ENCODE data around the gene DAAM1.

DAAM1 gene

DNA sequence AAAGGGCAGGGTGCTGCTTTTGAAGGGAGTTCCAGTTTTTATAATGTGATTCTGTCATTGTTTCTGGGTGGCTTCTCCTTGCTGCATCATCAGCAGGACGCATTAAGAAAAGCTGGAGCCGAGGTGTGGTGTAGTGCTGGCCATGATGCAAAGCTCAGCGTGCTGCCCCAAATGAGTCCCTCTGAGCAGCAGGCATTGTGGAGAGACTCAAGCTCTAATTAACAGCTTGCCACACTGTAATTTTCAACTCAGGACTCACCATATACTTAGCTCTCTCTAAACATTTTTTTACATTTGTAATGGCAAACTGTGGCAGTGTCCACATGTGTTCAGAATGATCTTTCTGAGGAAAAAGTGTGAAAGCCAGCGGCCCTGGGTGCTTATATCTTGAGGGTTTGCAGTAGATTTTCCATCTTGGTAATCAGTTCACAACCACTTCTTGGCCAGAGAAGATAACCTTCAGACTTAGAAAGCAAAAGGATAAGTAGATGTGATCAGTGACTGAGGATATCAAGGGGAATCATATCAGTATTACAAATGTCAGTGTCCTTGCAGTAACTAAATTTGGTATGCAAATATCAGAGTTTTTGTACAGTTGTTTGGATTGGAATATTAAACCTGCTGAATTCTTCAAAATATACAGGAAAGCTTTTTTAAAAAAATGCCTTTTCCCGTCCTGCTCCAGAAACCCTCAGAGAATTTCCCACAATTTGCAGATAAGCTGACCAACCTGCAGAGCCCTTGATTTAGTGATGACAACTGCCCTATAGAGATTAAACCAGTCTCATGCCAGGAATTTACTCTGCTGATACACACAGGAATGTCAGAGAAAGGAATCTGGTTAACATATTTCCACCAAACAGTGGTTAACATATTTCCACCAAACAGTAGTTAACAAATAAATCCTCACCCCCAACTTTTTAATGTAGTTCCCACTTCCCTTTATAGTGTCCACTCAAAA lies 63.6 kb downstream of the DAAM1 start:
- no peak overlapping the region for H3K9ac ChIP-seq
- H3K4me1 ChIP-seq: peaks cover 0 to 8% (median 2%) of the 10 kb centered on the region in 10 experiments; a peak in 3 of 20 replicates
- H3K9me3 ChIP-seq (replicated peaks in 1 of 11): peaks cover 0 to 4% (median 0%) of the 10 kb centered on the region in 11 experiments; a peak in 1 of 22 replicates
- H3K27ac ChIP-seq: no peak overlapping the region
- H3K4me3 ChIP-seq: no peak overlapping the region
- H3K4me2 ChIP-seq: no peak overlapping the region
- peaks cover 0 to 42% (median 0%) of the 10 kb centered on the region in 11 experiments; a peak in 2 of 22 replicates for H4K20me1 ChIP-seq
- no peak for TF ChIP-seq Cebpa-rat (IDR thresholded peaks at IDR 0.05)
- H3K36me3 ChIP-seq: no peaks in the 10 kb centered on the region
- H3K27me3 ChIP-seq: no peaks in the 10 kb centered on the region

DNA sequence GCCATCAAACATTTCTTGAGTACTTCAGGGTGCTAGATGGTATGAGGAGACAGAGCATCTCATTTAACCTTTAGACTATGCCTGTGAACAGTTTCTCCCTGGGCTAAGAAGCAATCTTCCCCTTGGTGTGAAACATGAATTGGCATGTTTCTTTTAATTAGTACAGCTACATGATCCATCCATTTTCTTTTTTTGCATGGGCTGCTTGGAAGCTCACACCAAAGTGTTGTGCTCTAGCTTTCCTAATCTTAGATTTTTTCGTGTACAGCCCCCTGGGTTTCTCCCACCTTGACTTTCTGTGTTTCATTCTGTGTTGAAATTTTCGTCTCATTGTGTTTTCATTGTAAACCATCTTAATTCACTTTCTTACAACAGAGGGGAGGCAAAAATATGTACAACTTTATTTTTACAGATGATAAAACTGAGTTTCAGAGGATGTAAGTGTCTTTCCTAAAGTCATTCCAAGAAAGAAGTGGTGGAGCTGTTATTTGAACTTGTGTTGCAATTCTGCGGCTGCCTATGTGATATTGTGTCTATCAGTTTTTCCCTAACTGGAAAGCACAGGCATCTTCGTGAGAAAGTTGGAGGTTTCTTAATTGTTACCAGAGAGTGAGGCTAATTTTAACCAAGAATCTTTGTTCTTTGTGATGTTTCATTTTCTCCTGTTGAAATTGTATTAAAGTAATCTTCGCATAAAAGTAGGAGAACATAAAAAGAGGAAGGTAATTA lies 64.5 kb downstream of the DAAM1 start:
- no peak for TF ChIP-seq Cebpa-rat (IDR thresholded peaks at IDR 0.05)
- H3K27me3 ChIP-seq: no peaks in the 10 kb centered on the region
- H3K4me2 ChIP-seq: no peak overlapping the region
- no peak overlapping the region for H3K4me3 ChIP-seq
- no peak overlapping the region for H3K27ac ChIP-seq
- H3K4me1 ChIP-seq: peaks cover 0 to 8% (median 2%) of the 10 kb centered on the region in 10 experiments; a peak in 3 of 20 replicates
- 0 out of 22 replicates have a peak, but pooled peaks cover 0 to 5% (median 0%) of the 10 kb centered on the region in 11 experiments for H3K36me3 ChIP-seq
- peaks cover 0 to 42% (median 0%) of the 10 kb centered on the region in 11 experiments; a peak in 2 of 22 replicates for H4K20me1 ChIP-seq
- peaks cover 0 to 4% (median 0%) of the 10 kb centered on the region in 11 experiments; a peak in 1 of 22 replicates for H3K9me3 ChIP-seq (replicated peaks in 1 of 11)
- no peak overlapping the region for H3K9ac ChIP-seq

DNA sequence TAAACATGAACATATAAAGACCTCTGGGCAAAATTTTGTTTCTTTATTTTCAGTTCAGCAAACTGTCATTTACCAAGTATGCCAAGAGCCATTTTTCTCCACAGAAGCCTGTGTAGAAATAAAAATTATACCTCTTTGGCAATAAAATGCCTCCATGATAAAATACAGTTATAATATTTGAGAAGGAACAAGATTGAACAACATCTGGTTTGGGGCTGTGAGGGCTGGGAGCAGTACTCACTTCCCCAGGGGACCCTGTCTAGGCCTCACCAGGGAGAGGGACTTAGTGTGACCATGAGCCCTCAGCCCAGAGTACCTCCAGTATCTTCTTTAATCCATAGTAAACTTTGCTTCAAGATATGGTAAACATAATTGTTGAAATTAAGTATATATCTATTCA lies 65.1 kb downstream of the DAAM1 start:
- Histone ChIP-seq H4K20me1 (peaks cover 0 to 42% (median 0%) of the 10 kb centered on the region in 11 experiments; a peak in 2 of 22 replicates), H3K27ac (no peak overlapping the region), H3K27me3 (no peaks in the 10 kb centered on the region), H3K36me3 (0 out of 22 replicates have a peak, but pooled peaks cover 0 to 5% (median 0%) of the 10 kb centered on the region in 11 experiments), H3K4me3 (no peak overlapping the region), H3K4me1 (peaks cover 0 to 8% (median 2%) of the 10 kb centered on the region in 10 experiments; a peak in 3 of 20 replicates), H3K9ac (no peak overlapping the region), H3K9me3 (replicated peaks in 1 of 11) (peaks cover 0 to 4% (median 0%) of the 10 kb centered on the region in 11 experiments; a peak in 1 of 22 replicates), H3K4me2 (no peak overlapping the region)
- TF ChIP-seq Cebpa-rat (IDR thresholded peaks at IDR 0.05): no peak

DNA sequence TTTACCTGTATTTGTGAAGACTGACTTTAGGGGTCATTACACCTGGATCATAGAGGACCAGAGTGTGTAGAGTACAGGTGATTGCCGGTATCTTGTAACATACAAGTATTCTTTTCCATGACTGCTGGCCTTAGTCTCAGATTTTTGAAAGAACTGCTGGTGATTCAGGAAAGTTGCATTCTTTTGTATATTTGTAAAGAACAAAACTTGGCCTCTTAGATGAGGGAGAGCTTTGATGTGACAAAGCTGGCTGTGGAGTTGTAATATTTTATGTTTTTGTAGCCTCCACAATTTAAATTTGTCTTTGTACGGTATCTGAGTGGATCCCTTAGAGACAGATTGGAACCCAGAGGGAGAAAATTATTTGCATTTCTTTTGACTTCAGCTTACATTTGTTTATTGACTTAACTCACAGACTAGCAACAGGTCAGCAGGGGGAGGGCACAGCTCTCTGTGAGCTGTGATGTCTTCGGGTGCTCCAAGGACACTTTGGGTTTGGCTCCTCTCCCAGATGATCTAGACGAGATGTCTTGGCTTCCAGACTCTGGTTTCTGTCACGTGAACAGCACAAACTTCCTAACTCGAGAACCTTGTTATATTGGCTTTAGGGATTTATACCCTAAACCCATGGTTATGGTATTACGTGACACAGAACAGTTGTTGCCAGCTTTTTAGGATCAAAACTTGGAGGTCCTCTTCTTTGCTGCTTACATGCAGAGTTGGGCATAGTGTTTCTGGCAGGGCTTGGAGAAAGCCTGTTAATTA lies 65.9 kb downstream of the DAAM1 start:
- no peak for TF ChIP-seq Cebpa-rat (IDR thresholded peaks at IDR 0.05)
- Histone ChIP-seq H3K4me2 (no peak overlapping the region), H3K27ac (no peak overlapping the region)

DNA sequence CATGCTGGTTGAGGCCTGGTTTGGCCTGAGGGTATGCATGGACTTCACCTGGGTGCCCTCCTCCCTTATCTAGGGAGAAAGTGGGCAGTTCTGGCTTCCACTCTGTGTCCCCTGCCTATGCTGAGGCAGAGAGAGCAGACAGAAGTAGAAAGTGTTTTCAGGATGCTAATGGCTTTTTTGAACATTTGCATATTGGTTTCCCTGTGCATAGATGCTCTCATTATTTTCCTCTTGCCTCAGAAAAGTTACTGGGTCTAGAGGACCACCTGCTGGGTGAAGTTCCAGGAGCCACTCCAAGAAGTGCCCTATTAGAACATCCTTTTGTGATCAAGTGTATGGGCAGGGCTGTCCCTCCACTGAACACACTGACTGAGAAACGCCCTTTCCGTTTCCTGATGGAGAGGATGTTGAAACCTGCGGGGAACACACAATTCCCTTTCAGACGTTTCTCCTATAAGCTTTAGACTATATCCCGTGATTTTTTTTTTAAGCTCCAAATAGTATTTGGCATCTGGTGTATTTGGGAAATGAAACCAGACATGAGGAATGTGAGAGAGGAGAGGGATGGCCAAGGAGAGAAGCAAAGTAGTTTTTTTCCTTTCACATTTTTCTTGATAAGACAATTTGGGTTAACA lies 66.6 kb downstream of the DAAM1 start:
- H3K9ac ChIP-seq: no peak overlapping the region

More for the DNA sequence above, 65.9 kb downstream of the DAAM1 start:
- H3K4me1 ChIP-seq: peaks cover 0 to 11% (median 4%) of the 10 kb centered on the region in 10 experiments; a peak in 10 of 20 replicates
- H3K9me3 ChIP-seq (replicated peaks in 1 of 11): peaks cover 0 to 4% (median 0%) of the 10 kb centered on the region in 11 experiments; a peak in 1 of 22 replicates
- H4K20me1 ChIP-seq: peaks cover 0 to 42% (median 0%) of the 10 kb centered on the region in 11 experiments; a peak in 2 of 22 replicates
- H3K9ac ChIP-seq: no peak overlapping the region
- H3K27me3 ChIP-seq: no peaks in the 10 kb centered on the region
- 0 out of 22 replicates have a peak, but pooled peaks cover 0 to 5% (median 0%) of the 10 kb centered on the region in 11 experiments for H3K36me3 ChIP-seq
- no peak overlapping the region for H3K4me3 ChIP-seq

DNA sequence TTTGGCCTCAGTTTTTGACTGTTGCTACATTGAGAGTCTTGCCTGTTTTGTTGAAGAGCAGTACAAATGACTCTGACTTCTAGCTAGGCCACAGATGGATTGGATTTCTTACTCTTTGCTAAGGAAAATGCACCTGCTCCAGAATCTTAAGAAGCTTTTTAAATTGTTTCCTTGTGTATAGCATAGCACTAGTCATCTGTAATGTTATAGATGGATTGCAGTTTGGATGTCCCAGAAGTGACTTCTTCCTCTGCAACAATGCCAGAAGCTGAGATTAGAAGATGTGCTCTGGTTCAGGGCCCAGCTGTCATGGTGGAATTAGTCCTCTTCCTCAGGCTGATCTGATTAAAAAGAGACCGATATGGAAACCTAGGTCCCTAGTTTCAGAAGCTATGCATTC lies 67.9 kb downstream of the DAAM1 start:
- Histone ChIP-seq H3K27ac (no peak overlapping the region), H3K27me3 (no peaks in the 10 kb centered on the region), H3K4me1 (peaks cover 0 to 12% (median 5%) of the 10 kb centered on the region in 10 experiments; a peak in 10 of 20 replicates), H4K20me1 (peaks cover 0 to 35% (median 0%) of the 10 kb centered on the region in 11 experiments; a peak in 2 of 22 replicates), H3K9ac (no peak overlapping the region), H3K9me3 (replicated peaks in 1 of 11) (peaks cover 0 to 4% (median 0%) of the 10 kb centered on the region in 11 experiments; a peak in 1 of 22 replicates), H3K4me2 (no peak overlapping the region), H3K36me3 (0 out of 22 replicates have a peak, but pooled peaks cover 0 to 5% (median 0%) of the 10 kb centered on the region in 11 experiments), H3K4me3 (no peak overlapping the region)
- no peak for TF ChIP-seq Cebpa-rat (IDR thresholded peaks at IDR 0.05)

More for the DNA sequence above, 66.6 kb downstream of the DAAM1 start:
- peaks cover 0 to 42% (median 0%) of the 10 kb centered on the region in 11 experiments; a peak in 2 of 22 replicates for H4K20me1 ChIP-seq
- no peaks in the 10 kb centered on the region for H3K27me3 ChIP-seq
- H3K27ac ChIP-seq: no peak overlapping the region
- peaks cover 0 to 12% (median 5%) of the 10 kb centered on the region in 10 experiments; a peak in 10 of 20 replicates for H3K4me1 ChIP-seq
- no peak overlapping the region for H3K4me3 ChIP-seq
- 0 out of 22 replicates have a peak, but pooled peaks cover 0 to 5% (median 0%) of the 10 kb centered on the region in 11 experiments for H3K36me3 ChIP-seq
- no peak overlapping the region for H3K4me2 ChIP-seq
- TF ChIP-seq Cebpa-rat (IDR thresholded peaks at IDR 0.05): no peak
- peaks cover 0 to 4% (median 0%) of the 10 kb centered on the region in 11 experiments; a peak in 1 of 22 replicates for H3K9me3 ChIP-seq (replicated peaks in 1 of 11)

DNA sequence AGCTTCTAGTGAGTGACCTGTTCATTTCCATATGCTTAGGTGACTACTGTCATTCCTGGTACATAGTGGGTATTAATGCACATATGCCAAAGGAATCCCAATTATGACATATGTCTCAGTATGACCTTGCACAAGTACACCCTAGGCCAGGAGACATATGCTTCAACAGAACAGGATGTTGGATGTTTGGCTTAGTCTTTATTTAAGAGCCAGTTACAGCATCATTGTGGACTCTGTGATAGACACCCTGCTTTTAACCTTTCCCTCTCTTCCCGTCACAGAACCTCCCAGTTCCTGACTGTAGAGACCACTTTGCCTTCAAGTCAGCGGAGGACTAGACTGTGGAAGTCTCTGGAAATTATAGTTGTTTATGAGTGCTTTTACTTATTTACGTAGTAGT lies 72.9 kb downstream of the DAAM1 start:
- H3K4me3 ChIP-seq: no peak overlapping the region
- H3K4me1 ChIP-seq: peaks cover 0 to 5% (median 5%) of the 10 kb centered on the region in 10 experiments; a peak in 8 of 20 replicates
- TF ChIP-seq Cebpa-rat (IDR thresholded peaks at IDR 0.05): no peak
- peaks cover 0 to 30% (median 19%) of the 10 kb centered on the region in 11 experiments; a peak in 15 of 22 replicates for H3K36me3 ChIP-seq
- peaks cover 0 to 8% (median 0%) of the 10 kb centered on the region in 11 experiments; a peak in 2 of 22 replicates for H4K20me1 ChIP-seq
- peaks cover 0 to 4% (median 0%) of the 10 kb centered on the region in 11 experiments; a peak in 1 of 22 replicates for H3K9me3 ChIP-seq (replicated peaks in 1 of 11)
- H3K9ac ChIP-seq: no peak overlapping the region
- no peaks in the 10 kb centered on the region for H3K27me3 ChIP-seq
- H3K27ac ChIP-seq: no peak overlapping the region
- no peak overlapping the region for H3K4me2 ChIP-seq
